Panc1 (cell line): ENCODE measurements around the gene TACC2. TPM values are rescaled to one million over a fixed set of nuclear protein-coding genes. Genes with fewer than 3 reads are reported as not detected.

ENCODE experiments used
- ATAC-seq: fragments of 200-7000 bp; cut with Tn5 transposase; 2 replicates; pipeline ENCODE4 v1.9.1; 2020; ENCODE audit warnings: mild to moderate bottlenecking, moderate library complexity
- BruUV-seq: library from RNA; stranded (reverse); fragments of 400-500 nt; replicated peaks from 2 replicates; lab custom pipeline; 2021; lab: Mats Ljungman, UMichigan
- CTCF ChIA-PET: fragments of 300-600 bp; sonication (Branson Sonifier 250); formaldehyde crosslinking; loops from one replicate; lab custom pipeline; 2022; ENCODE audit warnings: antibody characterized with exemption; lab: Charles Lee
- POLR2A ChIA-PET: fragments of 300-600 bp; sonication (Branson Sonifier 250); formaldehyde crosslinking; loops from one replicate; lab custom pipeline; 2022; ENCODE audit warnings: antibody characterized with exemption; lab: Charles Lee
- DNase-seq: peaks from one replicate; pipeline ENCODE4 v3.0.0-alpha.2; 2010; ENCODE audit warnings: low read depth, low spot score
- H3K27ac ChIP-seq: 2 replicates; pipeline ENCODE4 v1.5.1; 2011; ENCODE audit warnings: mild to moderate bottlenecking, low read length, inconsistent platforms
- H3K27me3 ChIP-seq: fragments of 200-500 bp; sonication (Bioruptor generic); 2 replicates; pipeline ENCODE4 v1.6.0; 2014; ENCODE audit warnings: low read length, inconsistent platforms; ENCODE audit not compliant: control insufficient read depth, insufficient read depth
- H3K36me3 ChIP-seq: fragments of 200-500 bp; sonication (Bioruptor generic); 2 replicates; pipeline ENCODE4 v1.5.1; 2014; ENCODE audit warnings: inconsistent platforms, mild to moderate bottlenecking, low read length, moderate library complexity; ENCODE audit not compliant: control insufficient read depth, insufficient read depth
- H3K4me1 ChIP-seq: 2 replicates; pipeline ENCODE4 v1.5.1; 2011; ENCODE audit warnings: inconsistent platforms, mild to moderate bottlenecking, low read length, moderate library complexity; ENCODE audit not compliant: control insufficient read depth, insufficient read depth
- H3K4me3 ChIP-seq, 2 experiments: 2 replicates each; pipeline ENCODE4 v1.5.1; 2011 to 2012; ENCODE audit warnings: low read depth in 2 of 2, low read length in 2 of 2, mild to moderate bottlenecking in 2 of 2, inconsistent platforms in 1 of 2, moderate library complexity in 1 of 2
- H3K9me3 ChIP-seq: fragments of 200-500 bp; sonication (Bioruptor generic); 2 replicates; pipeline ENCODE4 v1.5.1; 2014; ENCODE audit warnings: low read depth, mild to moderate bottlenecking, inconsistent platforms, low read length, moderate library complexity; ENCODE audit not compliant: control insufficient read depth, insufficient read depth
- CTCF ChIP-seq: fragments of 450-650 bp; IDR thresholded peaks from 2 replicates; pipeline ENCODE4 v1.5.1; 2017; ENCODE audit warnings: mild to moderate bottlenecking
- POLR2AphosphoS5 ChIP-seq: IDR thresholded peaks from 2 replicates; pipeline ENCODE4 v1.6.1; 2012; ENCODE audit warnings: mild to moderate bottlenecking, low read depth, low read length, moderate library complexity
- SIN3A ChIP-seq: IDR thresholded peaks from 2 replicates; pipeline ENCODE4 v1.6.1; 2012; ENCODE audit warnings: low read depth, mild to moderate bottlenecking, low read length, moderate library complexity, borderline replicate concordance; ENCODE audit not compliant: insufficient read depth
- TCF7L2 ChIP-seq: IDR thresholded peaks from 2 replicates; pipeline ENCODE4 v1.6.1; 2011; ENCODE audit warnings: mild to moderate bottlenecking, low read depth, low read length, inconsistent platforms
- in situ Hi-C: cut with HindIII; loops from 2 replicates; pipeline ENCODE4 v1.10.0; 2016; ENCODE audit warnings: low sequenced_read_pairs, low pct_unique_long_range_greater_than_20kb
- intact Hi-C: fragments of 100-400 bp; cut with micrococcal nuclease; formaldehyde crosslinking; loops from one replicate; pipeline ENCODE4 v1.10.0; 2022; ENCODE audit not compliant: unreplicated experiment
- total RNA-seq: library from RNA; stranded (reverse); gene quantifications from one replicate; pipeline ENCODE4 v1.2.1, GENCODE V29; 2021; ENCODE audit not compliant: unreplicated experiment
- TF ChIP-seq, protein P1 (sequence below), 2 experiments: IDR thresholded peaks; 2 replicates each; pipeline ENCODE4 v1.6.1; 2011 to 2012; ENCODE audit warnings: low read depth in 2 of 2, control low read depth in 1 of 2, low read length in 1 of 2, mild to moderate bottlenecking in 1 of 2, moderate library complexity in 1 of 2; ENCODE audit not compliant: insufficient read depth in 1 of 2

The TACC2 gene
- total RNA-seq, 1 experiment from 2014 or later, result 133 TPM

GRCh38 chr10:122206471-122207065, 217.6 kb downstream of the TACC2 start:
- ChIA-PET CTCF (no interaction called here), POLR2A (no interaction called here)
- in situ Hi-C loops, result no loop called here
- DNase-seq (no peak), ATAC-seq (no peak)
- Histone ChIP-seq H3K4me3 (no peak overlapping the region), H3K27me3 (no peaks in the 10 kb centered on the region), H3K27ac (no peak overlapping the region), H3K36me3 (peaks cover 3% of the 10 kb centered on the region), H3K4me1 (no peaks in the 10 kb centered on the region), H3K9me3 (no peaks in the 10 kb centered on the region)
- TF ChIP-seq SIN3A, result no peak
- TF ChIP-seq CTCF, result no peak
- TF ChIP-seq POLR2AphosphoS5, result no peak
- TF ChIP-seq, protein P1, sequence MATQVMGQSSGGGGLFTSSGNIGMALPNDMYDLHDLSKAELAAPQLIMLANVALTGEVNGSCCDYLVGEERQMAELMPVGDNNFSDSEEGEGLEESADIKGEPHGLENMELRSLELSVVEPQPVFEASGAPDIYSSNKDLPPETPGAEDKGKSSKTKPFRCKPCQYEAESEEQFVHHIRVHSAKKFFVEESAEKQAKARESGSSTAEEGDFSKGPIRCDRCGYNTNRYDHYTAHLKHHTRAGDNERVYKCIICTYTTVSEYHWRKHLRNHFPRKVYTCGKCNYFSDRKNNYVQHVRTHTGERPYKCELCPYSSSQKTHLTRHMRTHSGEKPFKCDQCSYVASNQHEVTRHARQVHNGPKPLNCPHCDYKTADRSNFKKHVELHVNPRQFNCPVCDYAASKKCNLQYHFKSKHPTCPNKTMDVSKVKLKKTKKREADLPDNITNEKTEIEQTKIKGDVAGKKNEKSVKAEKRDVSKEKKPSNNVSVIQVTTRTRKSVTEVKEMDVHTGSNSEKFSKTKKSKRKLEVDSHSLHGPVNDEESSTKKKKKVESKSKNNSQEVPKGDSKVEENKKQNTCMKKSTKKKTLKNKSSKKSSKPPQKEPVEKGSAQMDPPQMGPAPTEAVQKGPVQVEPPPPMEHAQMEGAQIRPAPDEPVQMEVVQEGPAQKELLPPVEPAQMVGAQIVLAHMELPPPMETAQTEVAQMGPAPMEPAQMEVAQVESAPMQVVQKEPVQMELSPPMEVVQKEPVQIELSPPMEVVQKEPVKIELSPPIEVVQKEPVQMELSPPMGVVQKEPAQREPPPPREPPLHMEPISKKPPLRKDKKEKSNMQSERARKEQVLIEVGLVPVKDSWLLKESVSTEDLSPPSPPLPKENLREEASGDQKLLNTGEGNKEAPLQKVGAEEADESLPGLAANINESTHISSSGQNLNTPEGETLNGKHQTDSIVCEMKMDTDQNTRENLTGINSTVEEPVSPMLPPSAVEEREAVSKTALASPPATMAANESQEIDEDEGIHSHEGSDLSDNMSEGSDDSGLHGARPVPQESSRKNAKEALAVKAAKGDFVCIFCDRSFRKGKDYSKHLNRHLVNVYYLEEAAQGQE (IDR thresholded peaks at IDR 0.05; ENCODE audit: insufficient read depth in 1 of 2, low read depth in 2 of 2, low read length in 1 of 2), result no peak
- no peak for TF ChIP-seq TCF7L2
- intact Hi-C loops, result no loop called here
- BruUV-seq, result no TSS peak

DNA sequence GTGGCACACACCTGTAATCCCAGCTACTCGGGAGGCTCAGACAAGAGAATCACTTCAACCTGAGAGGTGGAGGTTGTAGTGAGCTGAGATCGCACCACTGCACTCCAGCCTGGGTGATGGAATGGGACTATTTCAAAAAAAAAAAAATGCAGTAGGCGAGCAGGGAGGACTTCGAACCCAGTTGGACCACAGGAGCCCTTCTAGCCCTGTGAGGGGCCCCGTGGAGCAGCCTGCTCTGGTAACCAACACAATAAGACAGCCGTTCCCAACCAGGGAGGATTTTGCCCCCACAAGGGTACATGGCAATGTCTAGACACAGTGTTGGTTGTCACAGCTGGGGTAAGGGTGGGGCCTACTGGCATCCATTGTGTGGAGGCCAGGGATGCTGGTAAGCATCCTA, 218.2 kb downstream of the TACC2 start:
- no TSS peak for BruUV-seq
- ATAC-seq (no peak), DNase-seq (no peak)

More for the DNA sequence above, 218.2 kb downstream of the TACC2 start:
- Histone ChIP-seq H3K27me3 (no peaks in the 10 kb centered on the region), H3K4me1 (no peaks in the 10 kb centered on the region), H3K4me3 (no peak overlapping the region), H3K9me3 (no peaks in the 10 kb centered on the region), H3K27ac (no peak overlapping the region), H3K36me3 (peaks cover 3% of the 10 kb centered on the region)
- TF ChIP-seq, protein P1 (IDR thresholded peaks at IDR 0.05; ENCODE audit: insufficient read depth in 1 of 2, low read depth in 2 of 2, low read length in 1 of 2), result no peak
- ChIA-PET POLR2A (no interaction called here), CTCF (no interaction called here)
- intact Hi-C loops (no loop called here), in situ Hi-C loops (no loop called here)
